T-helper 1 cell treated with Interleukin-12 subunit alpha and Interleukin-12 subunit beta and Interleukin-4 antibody, amounts not matched to agents 30 ng/mL and 1 ng/mL, for 36 hours (primary cell): ENCODE measurements around the gene KAT6B. TPM values are rescaled to one million over a fixed set of nuclear protein-coding genes. Genes with fewer than 3 reads are reported as not detected.
"Not testable (repeated sequence)": the region's sequence is repeated elsewhere in the genome, so short reads cannot be mapped to it uniquely, and the experiment has no call there.

ENCODE experiments used
- intact Hi-C: fragments of 100-400 bp; cut with micrococcal nuclease; formaldehyde crosslinking; loops from one replicate; pipeline ENCODE4 v1.15.1; 2024
- total RNA-seq: library from RNA; stranded (reverse); gene quantifications from 2 replicates; pipeline ENCODE4 v1.2.3, GENCODE V29; 2022

The KAT6B gene
- total RNA-seq, 1 donor from 2014 or later: 29.5 TPM

- intact Hi-C loops: no loop called here
Observed at GRCh38 chr10:74916283-74916682, 89.9 kb downstream of the KAT6B start.

- intact Hi-C loops: no loop called here
Observed at GRCh38 chr10:74917481-74918077, 91.2 kb downstream of the KAT6B start.

- intact Hi-C loops: no loop called here
Observed at GRCh38 chr10:74919671-74920070, 93.3 kb downstream of the KAT6B start.

GRCh38 chr10:74921070-74921469 is 94.7 kb downstream of the KAT6B start:
- intact Hi-C loops: not testable (repeated sequence)

GRCh38 chr10:74921744-74922143 is 95.3 kb downstream of the KAT6B start:
- intact Hi-C loops: no loop called here

GRCh38 chr10:74922921-74923320 is 96.5 kb downstream of the KAT6B start:
- intact Hi-C loops: no loop called here

GRCh38 chr10:74923556-74923955 is 97.2 kb downstream of the KAT6B start:
- intact Hi-C loops: no loop called here

GRCh38 chr10:74924251-74924963 is 98.0 kb downstream of the KAT6B start:
- intact Hi-C loops: no loop called here

- intact Hi-C loops: no loop called here
Observed at GRCh38 chr10:74925291-74925690, 98.9 kb downstream of the KAT6B start.

- intact Hi-C loops: no loop called here
Observed at GRCh38 chr10:74925708-74926107, 99.3 kb downstream of the KAT6B start.

GRCh38 chr10:74926791-74927585 is 100.6 kb downstream of the KAT6B start:
- intact Hi-C loops: no loop called here

- intact Hi-C loops: no loop called here
Observed at GRCh38 chr10:74927701-74928100, 101.3 kb downstream of the KAT6B start.

- intact Hi-C loops: no loop called here
Observed at GRCh38 chr10:74928742-74929191, 102.4 kb downstream of the KAT6B start.

GRCh38 chr10:74929197-74929596 is 102.8 kb downstream of the KAT6B start:
- intact Hi-C loops: no loop called here

GRCh38 chr10:74930965-74931364 is 104.6 kb downstream of the KAT6B start:
- intact Hi-C loops: no loop called here

- intact Hi-C loops: no loop called here
Observed at GRCh38 chr10:74932648-74933047, 106.2 kb downstream of the KAT6B start.

- intact Hi-C loops: no loop called here
Observed at GRCh38 chr10:74934100-74934812, 107.9 kb downstream of the KAT6B start.

- intact Hi-C loops: no loop called here
Observed at GRCh38 chr10:74936577-74937265, 110.3 kb downstream of the KAT6B start.

- intact Hi-C loops: no loop called here
Observed at GRCh38 chr10:74937266-74937856, 111.0 kb downstream of the KAT6B start.

- intact Hi-C loops: no loop called here
Observed at GRCh38 chr10:74944205-74944604, 117.8 kb downstream of the KAT6B start.
